HG02623 (cell line): ENCODE results near the gene ABHD4.
"Not testable (repeated sequence)": the region's sequence is repeated elsewhere in the genome, so short reads cannot be mapped to it uniquely, and the experiment has no call there.

Source experiments
- ATAC-seq: cut with Tn5 transposase; IDR thresholded peaks from one replicate; pipeline ENCODE4 v1.9.1; 2021; ENCODE audit warnings: moderate library complexity; ENCODE audit not compliant: unreplicated experiment

Gene ABHD4

DNA sequence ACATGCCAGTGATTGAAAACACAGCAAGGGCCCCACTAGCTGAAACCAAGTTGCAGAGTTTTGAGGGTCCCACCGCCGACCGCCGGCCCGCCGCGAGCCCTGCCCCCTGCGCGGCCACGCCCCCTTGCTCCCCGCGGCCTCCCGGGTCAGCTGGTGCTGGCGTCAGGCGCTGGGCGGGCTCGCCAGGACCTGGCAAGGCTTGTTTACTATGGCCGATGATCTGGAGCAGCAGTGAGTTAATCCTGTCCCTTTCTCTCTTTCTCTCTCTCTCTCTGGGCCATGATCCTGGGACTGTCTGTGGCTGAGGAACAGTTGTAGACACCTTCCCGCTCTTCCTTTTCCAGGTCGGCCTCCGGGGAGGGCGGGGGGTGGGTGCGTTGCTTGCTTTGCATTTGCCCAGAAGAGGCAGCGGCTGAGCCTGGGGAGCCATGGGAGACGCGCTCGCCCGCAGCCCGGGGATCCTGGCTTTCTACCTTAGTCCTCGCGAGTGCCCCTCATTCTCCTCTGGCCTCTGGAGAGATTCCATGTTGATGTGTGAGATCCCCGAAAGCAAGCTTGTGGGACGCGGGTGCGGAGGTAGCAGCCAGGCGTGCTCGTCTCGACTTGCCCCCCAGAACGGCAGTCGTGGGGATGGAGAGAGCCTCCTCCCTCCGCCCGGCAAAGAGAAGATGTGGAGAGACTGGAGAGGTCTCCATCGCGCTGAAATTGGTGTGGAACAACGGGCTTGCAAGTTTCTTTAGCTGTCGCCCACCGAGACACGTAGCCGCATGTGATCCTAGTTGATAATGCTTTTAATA is at the start of gene ABHD4:
Gene ABHD4 (plus strand): TSS at position 202 of the 797 bp plus-strand sequence. CDS start 7 bp downstream, at position 209.
- peak; percentile 83 for ATAC-seq

DNA sequence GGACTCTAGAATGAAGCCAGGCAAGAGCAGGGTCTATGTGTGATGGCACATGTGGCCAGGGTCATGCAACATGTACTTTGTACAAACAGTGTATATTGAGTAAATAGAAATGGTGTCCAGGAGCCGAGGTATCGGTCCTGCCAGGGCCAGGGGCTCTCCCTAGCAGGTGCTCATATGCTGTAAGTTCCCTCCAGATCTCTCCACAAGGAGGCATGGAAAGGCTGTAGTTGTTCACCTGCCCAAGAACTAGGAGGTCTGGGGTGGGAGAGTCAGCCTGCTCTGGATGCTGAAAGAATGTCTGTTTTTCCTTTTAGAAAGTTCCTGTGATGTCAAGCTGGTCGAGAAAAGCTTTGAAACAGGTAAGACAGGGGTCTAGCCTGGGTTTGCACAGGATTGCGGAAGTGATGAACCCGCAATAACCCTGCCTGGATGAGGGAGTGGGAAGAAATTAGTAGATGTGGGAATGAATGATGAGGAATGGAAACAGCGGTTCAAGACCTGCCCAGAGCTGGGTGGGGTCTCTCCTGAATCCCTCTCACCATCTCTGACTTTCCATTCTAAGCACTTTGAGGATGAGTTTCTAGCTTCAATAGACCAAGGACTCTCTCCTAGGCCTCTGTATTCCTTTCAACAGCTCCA is 48.7 kb upstream of the ABHD4 start:
- ATAC-seq = no peak

DNA sequence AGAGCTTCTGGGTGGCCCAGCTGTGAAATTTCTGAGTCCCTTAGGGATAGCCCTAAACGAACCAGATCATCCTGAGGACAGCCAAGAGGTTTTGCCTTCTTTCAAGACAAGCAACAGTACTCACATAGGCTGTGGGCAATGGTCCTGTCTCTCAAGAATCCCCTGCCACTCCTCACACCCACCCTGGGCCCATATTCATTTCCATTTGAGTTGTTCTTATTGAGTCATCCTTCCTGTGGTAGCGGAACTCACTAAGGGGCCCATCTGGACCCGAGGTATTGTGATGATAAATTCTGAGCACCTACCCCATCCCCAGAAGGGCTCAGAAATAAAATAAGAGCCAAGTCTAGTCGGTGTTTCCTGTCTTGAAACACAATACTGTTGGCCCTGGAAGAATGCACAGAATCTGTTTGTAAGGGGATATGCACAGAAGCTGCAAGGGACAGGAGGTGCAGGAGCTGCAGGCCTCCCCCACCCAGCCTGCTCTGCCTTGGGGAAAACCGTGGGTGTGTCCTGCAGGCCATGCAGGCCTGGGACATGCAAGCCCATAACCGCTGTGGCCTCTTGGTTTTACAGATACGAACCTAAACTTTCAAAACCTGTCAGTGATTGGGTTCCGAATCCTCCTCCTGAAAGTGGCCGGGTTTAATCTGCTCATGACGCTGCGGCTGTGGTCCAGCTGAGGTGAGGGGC is 48.0 kb upstream of the ABHD4 start:
- ATAC-seq = peak; percentile 53

- no peak for ATAC-seq
Observed at GRCh38 chr14:22551605-22551997, 46.5 kb upstream of the ABHD4 start.

GRCh38 chr14:22552001-22552826 is 45.9 kb upstream of the ABHD4 start:
- ATAC-seq = no peak

GRCh38 chr14:22552827-22553076 is 45.3 kb upstream of the ABHD4 start:
- no peak for ATAC-seq

DNA sequence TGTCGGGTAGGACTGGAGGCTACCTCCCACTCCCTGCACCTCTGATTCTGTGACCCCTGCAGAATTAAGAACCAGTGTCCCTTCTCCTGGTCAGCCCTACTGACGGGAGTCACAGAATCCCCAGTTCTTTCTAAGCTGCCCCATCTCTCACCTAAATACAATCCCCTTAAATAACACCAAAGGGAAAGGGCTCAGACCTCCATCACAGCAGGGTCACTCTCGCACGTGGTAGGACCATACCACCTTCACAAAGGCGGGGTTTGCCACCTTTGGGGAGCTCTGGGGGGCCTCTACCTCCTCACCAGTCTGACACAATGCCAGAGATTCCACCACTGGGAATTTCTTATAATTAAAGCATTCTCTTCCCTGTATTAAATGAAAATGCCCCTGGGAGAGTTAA is 44.7 kb upstream of the ABHD4 start:
- no peak for ATAC-seq

GRCh38 chr14:22553861-22554497 is 44.1 kb upstream of the ABHD4 start:
- not testable (repeated sequence) for ATAC-seq

DNA sequence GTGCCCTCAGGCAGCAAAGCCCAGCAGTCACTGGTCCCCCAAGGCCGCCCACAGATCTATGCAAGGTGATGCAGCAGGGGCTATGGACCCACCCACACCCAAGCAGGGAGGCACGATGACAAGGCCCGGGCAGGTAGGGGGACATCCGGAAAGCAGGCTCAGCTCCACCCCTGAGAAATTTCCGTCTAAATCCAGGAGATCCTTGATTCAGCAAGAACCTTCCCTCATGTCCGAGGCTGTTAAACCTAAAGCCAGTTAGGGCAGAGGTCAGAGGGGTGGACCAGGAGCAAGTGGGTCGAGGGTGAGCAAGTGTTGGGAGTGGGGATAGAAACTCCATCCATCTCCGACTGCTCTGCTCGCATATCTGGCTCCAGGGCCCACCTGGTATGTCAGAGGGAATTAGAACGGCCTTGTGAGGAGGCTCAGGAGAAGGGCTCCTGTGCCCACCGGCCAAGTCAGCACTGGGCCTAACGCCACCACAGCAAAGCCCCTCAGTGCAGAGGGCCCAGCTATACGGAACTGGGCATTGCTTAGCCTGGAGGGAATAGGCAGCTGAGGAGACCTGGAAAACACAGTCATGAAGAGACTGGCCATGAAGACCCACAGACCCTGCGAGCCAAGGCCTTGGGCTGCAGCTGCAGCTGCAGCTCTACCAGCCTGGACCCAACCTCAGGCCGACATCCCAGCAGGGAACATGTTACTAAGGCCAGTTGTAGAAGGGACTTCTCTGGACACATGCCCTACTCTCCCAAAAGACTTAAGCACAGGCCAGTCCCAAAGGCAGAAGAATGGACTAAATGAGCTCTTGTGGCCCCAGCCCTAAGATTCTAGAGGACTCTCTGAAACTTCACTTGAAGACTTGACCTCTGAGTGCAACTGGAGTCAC is 43.4 kb upstream of the ABHD4 start:
- no peak for ATAC-seq

DNA sequence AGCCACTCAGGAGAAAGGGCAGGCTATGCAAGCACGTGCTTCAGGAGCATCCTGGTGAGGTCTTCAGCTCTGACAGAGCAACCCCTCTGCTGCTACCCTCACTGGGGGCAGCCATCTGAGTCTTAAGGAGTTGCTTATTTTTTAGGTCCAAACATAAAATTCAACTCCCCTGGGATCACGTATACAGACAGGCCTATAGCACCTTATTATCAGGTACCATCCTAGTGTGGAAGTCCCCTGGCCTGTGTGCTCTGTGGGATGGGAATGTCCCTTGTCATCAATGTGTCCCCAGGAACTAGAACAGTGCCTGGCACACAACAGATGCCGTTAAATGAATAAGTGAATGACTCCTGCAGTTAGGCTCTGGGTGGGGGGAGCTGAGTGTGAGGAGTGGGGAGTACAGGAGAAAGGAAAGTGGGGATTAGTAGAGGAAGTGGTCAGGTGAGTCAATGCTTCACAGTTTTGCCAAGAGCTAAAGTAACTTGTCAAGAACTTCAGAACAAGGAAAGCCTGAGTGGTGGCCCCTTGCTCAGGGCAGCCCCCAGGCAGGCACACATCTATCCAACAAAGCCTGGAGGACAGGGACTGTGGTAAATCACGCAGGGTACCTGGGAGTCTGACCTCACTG is 42.6 kb upstream of the ABHD4 start:
- peak; percentile 0 for ATAC-seq

GRCh38 chr14:22556021-22556989 is 41.8 kb upstream of the ABHD4 start:
- peak; percentile 66 for ATAC-seq

- peak; percentile 28 for ATAC-seq
Observed at GRCh38 chr14:22556990-22557623, 41.0 kb upstream of the ABHD4 start.

GRCh38 chr14:22557846-22558220 is 40.3 kb upstream of the ABHD4 start:
- ATAC-seq = no peak

GRCh38 chr14:22558221-22558913 is 39.7 kb upstream of the ABHD4 start:
- ATAC-seq = no peak

- ATAC-seq = no peak
Observed at GRCh38 chr14:22559041-22559440, 39.1 kb upstream of the ABHD4 start.

GRCh38 chr14:22560662-22561365 is 37.3 kb upstream of the ABHD4 start:
- ATAC-seq = no peak

DNA sequence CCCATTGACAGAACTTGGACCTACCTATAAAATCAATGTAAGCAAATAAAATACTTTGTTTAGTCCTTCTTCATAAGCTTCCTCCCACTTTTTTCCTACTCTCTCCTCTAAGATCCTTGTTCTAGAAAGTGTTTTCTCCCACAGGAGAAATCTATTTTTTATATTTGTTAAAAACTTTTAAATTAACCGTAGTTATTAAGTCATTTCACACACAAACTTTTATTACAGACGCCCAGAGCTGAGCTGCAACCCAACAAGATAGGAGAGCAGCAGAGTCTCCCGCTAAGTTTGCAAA is 36.8 kb upstream of the ABHD4 start:
- ATAC-seq = no peak
